HEK293T (cell line): ENCODE measurements around the gene MTERF4.

Experiments
- CTCF ChIA-PET: fragments of 350-600 bp; formaldehyde crosslinking; extraction: SDS; loops from one replicate; lab custom pipeline; 2021; ENCODE audit warnings: antibody characterized with exemption, inconsistent platforms; lab: Yijun Ruan, JAX
- POLR2A ChIA-PET: fragments of 350-600 bp; formaldehyde crosslinking; extraction: SDS; loops from one replicate; lab custom pipeline; 2020; ENCODE audit warnings: antibody characterized with exemption, inconsistent platforms; lab: Yijun Ruan, JAX
- DNase-seq: peaks from one replicate; pipeline ENCODE4 v3.0.0; 2012; ENCODE audit warnings: mixed read lengths; ENCODE audit errors: extremely low spot score
- ARNT ChIP-seq: fragments of 450-650 bp; IDR thresholded peaks from 2 replicates; pipeline ENCODE4 v1.6.1; 2017; ENCODE audit warnings: mild to moderate bottlenecking
- BHLHE40 ChIP-seq: fragments of 450-650 bp; IDR thresholded peaks from 2 replicates; pipeline ENCODE4 v1.6.1; 2016; ENCODE audit warnings: mild to moderate bottlenecking, moderate library complexity, borderline replicate concordance
- CTBP1 ChIP-seq: fragments of 450-650 bp; IDR thresholded peaks from 2 replicates; pipeline ENCODE4 v1.6.1; 2016; ENCODE audit warnings: borderline replicate concordance
- ELF4 ChIP-seq: fragments of 450-650 bp; IDR thresholded peaks from 2 replicates; pipeline ENCODE4 v1.6.1; 2017; ENCODE audit warnings: antibody characterized with exemption
- FOXA1 ChIP-seq: fragments of 450-650 bp; IDR thresholded peaks from 2 replicates; pipeline ENCODE4 v1.6.1; 2016; ENCODE audit warnings: mild to moderate bottlenecking
- FOXK2 ChIP-seq: fragments of 450-650 bp; IDR thresholded peaks from 2 replicates; pipeline ENCODE4 v1.6.1; 2016; ENCODE audit warnings: mild to moderate bottlenecking
- FOXM1 ChIP-seq: fragments of 450-650 bp; IDR thresholded peaks from 2 replicates; pipeline ENCODE4 v1.6.1; 2017; ENCODE audit warnings: mild to moderate bottlenecking, borderline replicate concordance
- HDGF ChIP-seq: fragments of 450-650 bp; IDR thresholded peaks from 2 replicates; pipeline ENCODE4 v1.6.1; 2017; ENCODE audit warnings: antibody characterized with exemption, borderline replicate concordance
- L3MBTL2 ChIP-seq: fragments of 450-650 bp; conservative IDR thresholded peaks from 2 replicates; pipeline ENCODE4 v1.6.1; 2016; ENCODE audit warnings: mild to moderate bottlenecking
- LEF1 ChIP-seq: fragments of 450-650 bp; IDR thresholded peaks from 2 replicates; pipeline ENCODE4 v1.6.1; 2017; ENCODE audit warnings: mild to moderate bottlenecking, borderline replicate concordance
- NFRKB ChIP-seq: fragments of 450-650 bp; IDR thresholded peaks from 2 replicates; pipeline ENCODE4 v1.6.1; 2016; ENCODE audit warnings: mild to moderate bottlenecking, moderate library complexity
- SP1 ChIP-seq: fragments of 450-650 bp; IDR thresholded peaks from 2 replicates; pipeline ENCODE4 v1.6.1; 2017
- SUZ12 ChIP-seq: fragments of 450-650 bp; IDR thresholded peaks from 2 replicates; pipeline ENCODE4 v1.6.1; 2016; ENCODE audit warnings: mild to moderate bottlenecking
- TARDBP ChIP-seq: fragments of 450-650 bp; IDR thresholded peaks from 2 replicates; pipeline ENCODE4 v1.6.1; 2016
- ZNF384 ChIP-seq: fragments of 450-650 bp; IDR thresholded peaks from 2 replicates; pipeline ENCODE4 v1.6.1; 2016
- TF ChIP-seq, protein P1 (sequence below): fragments of 450-650 bp; IDR thresholded peaks from 2 replicates; pipeline ENCODE4 v1.6.1; 2016

Gene MTERF4

DNA sequence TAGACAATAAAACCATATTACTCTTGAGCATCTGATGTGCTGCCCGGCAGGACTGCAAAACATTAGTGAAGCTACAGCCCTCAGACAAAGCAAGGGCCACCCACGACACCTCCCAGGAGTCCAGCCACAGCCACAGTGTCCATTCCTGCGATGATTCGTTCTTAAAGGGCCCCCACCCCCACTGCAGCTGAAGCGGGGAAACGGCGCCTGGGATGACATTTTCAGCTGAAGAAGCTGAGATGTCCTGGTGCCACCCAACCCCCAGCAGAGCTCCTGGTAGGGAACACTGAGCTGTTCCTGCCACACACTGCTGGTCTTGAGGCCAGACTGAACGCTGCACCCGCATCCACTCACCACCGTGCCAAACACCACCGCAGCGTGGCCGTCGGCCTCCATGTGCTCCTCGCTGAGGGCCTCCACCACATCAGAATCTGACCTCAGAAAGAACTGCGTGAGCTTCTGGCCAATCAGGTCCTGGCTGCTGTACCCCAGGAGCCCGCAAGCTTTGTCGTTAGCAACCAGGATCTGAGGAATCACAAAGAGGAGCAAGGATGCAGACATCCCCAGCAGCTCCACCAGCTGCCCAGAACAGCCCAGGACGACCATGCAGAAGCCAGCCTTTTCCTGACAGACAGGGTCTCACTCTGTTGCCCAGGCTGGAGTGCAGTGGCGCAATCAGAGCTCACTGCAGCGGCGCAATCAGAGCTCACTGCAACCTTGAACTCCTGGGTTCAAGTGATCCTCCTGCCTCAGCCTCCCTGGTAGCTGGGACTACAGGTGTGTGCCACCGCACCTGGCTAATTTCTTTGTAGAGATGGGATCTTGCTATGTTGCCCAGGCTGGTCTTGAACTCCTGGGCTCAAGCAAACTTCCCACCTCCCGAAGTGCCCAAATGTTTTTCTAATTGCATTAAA is 37.7 kb upstream of the MTERF4 start:
- ChIA-PET POLR2A (interaction anchor here (1.6 kb wide), 1 partner anchor 10 kb away, joined by 6 read pairs; the partner anchor contains the start of gene PASK), CTCF (no interaction called here)
- DNase-seq, result no peak
- TF ChIP-seq ARNT, result no peak
- no peak for TF ChIP-seq FOXK2
- no peak for TF ChIP-seq FOXA1
- TF ChIP-seq LEF1, result no peak
- no peak for TF ChIP-seq FOXM1
- TF ChIP-seq ZNF384, result no peak
- TF ChIP-seq SUZ12, result no peak
- no peak for TF ChIP-seq TARDBP

DNA sequence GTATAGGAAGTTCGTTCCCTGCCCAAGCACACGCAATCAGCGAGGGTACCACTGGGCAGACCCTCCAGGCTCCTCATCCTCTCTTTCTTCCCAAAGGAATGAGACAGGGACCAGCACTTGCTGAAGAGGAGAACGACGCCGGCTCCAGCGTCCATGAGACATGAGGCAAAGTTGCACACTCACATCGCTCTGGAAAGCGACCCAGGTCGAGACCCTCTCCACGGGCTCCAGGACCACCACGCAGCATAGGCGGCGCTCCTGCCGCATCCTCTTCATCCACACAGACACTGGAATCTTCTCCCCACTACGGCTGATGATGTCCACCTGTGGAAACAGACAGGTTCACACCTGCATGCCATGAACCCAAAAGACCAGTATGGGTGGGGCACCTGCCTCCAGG is 36.4 kb upstream of the MTERF4 start:
- TF ChIP-seq, protein P1, sequence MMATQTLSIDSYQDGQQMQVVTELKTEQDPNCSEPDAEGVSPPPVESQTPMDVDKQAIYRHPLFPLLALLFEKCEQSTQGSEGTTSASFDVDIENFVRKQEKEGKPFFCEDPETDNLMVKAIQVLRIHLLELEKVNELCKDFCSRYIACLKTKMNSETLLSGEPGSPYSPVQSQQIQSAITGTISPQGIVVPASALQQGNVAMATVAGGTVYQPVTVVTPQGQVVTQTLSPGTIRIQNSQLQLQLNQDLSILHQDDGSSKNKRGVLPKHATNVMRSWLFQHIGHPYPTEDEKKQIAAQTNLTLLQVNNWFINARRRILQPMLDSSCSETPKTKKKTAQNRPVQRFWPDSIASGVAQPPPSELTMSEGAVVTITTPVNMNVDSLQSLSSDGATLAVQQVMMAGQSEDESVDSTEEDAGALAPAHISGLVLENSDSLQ, result no peak
- no peak for TF ChIP-seq BHLHE40
- TF ChIP-seq L3MBTL2, result no peak
- TF ChIP-seq SP1, result no peak
- TF ChIP-seq TARDBP, result no peak
- TF ChIP-seq FOXM1, result no peak
- no peak for TF ChIP-seq ELF4
- TF ChIP-seq NFRKB, result no peak
- TF ChIP-seq SUZ12, result no peak
- TF ChIP-seq ZNF384, result no peak
- TF ChIP-seq LEF1, result no peak
- TF ChIP-seq FOXK2, result no peak
- no peak for TF ChIP-seq HDGF
- TF ChIP-seq ARNT, result no peak
- no peak for TF ChIP-seq CTBP1
- no peak for TF ChIP-seq FOXA1
- DNase-seq, result no peak
- ChIA-PET POLR2A (no interaction called here), CTCF (no interaction called here)

DNA sequence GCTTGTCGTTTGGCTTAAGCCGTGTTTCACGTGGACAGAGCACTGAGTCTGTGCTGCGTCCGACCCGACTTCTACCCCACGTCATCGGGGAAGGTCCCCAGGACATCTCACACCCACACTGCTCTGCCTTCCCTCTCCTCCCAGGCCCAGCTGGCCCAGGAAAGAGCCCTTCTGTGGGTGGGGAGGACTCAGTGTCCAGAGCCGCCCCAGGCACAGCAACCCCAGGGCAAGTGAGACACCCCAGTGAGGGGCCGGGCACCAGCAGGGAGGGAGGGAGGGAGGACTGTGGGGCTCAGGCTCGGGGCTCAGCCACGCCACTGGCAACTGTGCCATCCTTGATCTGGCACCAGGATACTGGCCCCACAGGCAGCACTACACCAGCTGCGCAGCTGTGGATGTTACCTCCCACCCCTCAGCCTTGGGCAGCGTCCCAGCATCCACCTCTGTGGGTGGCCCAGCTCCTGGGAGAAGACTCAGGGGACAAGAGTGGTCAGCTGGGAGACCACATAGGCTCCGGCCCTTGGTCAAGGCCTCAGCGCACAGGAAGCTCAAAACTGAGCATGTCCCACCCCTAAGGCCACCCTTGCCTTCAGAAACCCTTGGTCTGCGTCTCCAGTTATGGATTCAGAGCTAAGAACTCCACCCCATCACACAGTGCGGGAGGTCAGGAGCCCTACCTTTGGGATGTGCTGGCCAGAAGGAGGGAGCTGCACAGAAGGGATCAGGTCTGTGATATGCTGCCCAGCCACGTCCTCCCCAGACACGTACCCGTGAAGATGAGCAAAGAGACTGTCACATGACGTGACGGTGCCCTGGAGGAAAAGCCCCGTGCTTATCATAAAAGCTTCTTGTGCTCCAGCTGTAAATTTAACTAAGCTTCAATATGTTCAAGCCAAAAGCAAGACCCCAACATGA is 35.4 kb upstream of the MTERF4 start:
- no peak for DNase-seq
- ChIA-PET POLR2A (interaction anchor here (1.4 kb wide), 1 partner anchor 12 kb away, joined by 6 read pairs; the partner anchor contains the start of gene PASK), CTCF (no interaction called here)

DNA sequence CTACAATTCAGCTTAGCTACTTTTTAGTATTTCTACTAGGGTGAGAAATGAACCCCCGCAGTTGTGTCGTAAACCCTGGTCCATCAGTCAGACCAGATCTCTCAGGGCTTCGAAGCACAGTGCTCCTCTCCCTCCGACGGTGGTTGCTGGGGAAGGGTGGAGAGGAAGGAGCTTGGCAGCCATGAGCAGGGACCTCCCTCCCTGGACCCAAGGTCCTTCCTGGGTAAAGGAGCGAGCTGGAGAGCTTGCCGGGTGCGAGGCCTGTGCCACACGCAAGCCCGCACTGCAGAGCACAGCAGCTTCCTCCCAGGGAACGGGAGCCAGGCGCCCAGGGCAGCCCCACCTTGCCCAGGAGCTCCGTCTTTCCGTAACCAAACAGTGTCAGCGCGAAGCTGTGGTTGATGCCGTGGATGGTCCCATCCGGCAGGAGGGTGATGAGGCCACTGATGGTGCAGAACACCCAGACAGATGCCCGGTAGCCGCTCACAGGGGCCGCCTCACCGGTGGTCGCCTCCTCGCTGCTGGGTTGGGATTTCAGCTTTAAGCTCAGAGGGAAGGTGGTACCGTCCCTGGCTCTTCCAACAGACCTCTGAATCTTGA is 34.7 kb upstream of the MTERF4 start:
- no peak for DNase-seq
- POLR2A ChIA-PET, result interaction anchor here (1.4 kb wide), 1 partner anchor 13 kb away, joined by 6 read pairs; the partner anchor contains the start of gene PASK
- CTCF ChIA-PET, result no interaction called here
- TF ChIP-seq ELF4, result no peak

More for the DNA sequence above, 35.4 kb upstream of the MTERF4 start:
- no peak for TF ChIP-seq BHLHE40
- TF ChIP-seq FOXK2, result no peak
- TF ChIP-seq NFRKB, result no peak
- no peak for TF ChIP-seq FOXM1
- no peak for TF ChIP-seq CTBP1
- TF ChIP-seq HDGF, result no peak
- no peak for TF ChIP-seq L3MBTL2
- no peak for TF ChIP-seq SUZ12
- TF ChIP-seq, protein P1, result no peak
- no peak for TF ChIP-seq ZNF384
- TF ChIP-seq SP1, result no peak
- TF ChIP-seq ARNT, result no peak
- TF ChIP-seq FOXA1, result no peak
- TF ChIP-seq TARDBP, result no peak
- TF ChIP-seq LEF1, result no peak
- TF ChIP-seq ELF4, result no peak

DNA sequence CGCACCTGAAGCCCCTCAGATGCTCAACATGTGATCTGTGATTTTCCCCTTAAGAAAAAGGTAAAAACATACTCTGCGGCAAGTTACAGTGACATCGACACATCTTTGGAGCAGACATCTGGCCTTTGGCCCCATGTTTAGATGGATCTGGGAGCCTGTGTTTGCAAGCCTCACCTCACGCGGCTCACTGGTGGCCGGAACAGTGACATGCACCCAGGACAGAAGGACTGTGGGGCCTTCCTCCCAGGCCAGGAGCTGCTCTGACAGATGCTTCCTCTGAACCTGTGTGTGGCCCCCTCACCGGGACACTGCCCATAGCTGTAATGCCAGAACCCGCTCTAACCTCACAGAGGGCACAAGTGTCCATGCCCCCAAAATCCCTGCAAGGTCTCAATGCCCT is 34.1 kb upstream of the MTERF4 start:
- POLR2A ChIA-PET, result no interaction called here
- no peak for DNase-seq
- no peak for TF ChIP-seq FOXK2
- no peak for TF ChIP-seq ELF4
- TF ChIP-seq NFRKB, result no peak
- no peak for TF ChIP-seq FOXM1
- no peak for TF ChIP-seq SUZ12
- TF ChIP-seq FOXA1, result no peak
- TF ChIP-seq, protein P1, result no peak
- TF ChIP-seq ZNF384, result no peak
- no peak for TF ChIP-seq HDGF
- TF ChIP-seq ARNT, result no peak
- no peak for TF ChIP-seq BHLHE40
- no peak for TF ChIP-seq TARDBP
- no peak for TF ChIP-seq L3MBTL2
- TF ChIP-seq SP1, result no peak
- TF ChIP-seq LEF1, result no peak
- TF ChIP-seq CTBP1, result no peak
- CTCF ChIA-PET, result no interaction called here
